Peyer's patch (tissue), 4 donors: Measurements from ENCODE around the gene RRAD.

Source experiments
- POLR2A ChIP-seq, 2 donors: fragments of 450-650 bp; IDR thresholded peaks; one replicate each; pipeline ENCODE4 v1.5.1; 2017; ENCODE audit warnings: antibody characterized with exemption in 2 of 2, mild to moderate bottlenecking in 2 of 2, moderate library complexity in 2 of 2
- TF ChIP-seq, protein P1 (sequence below), 6 experiments: fragments of 450-650 bp in 4 of 6; fragments of 200-600 bp in 2 of 6; sonication (generic) in 1 of 6; IDR thresholded peaks; one replicate each; pipeline ENCODE4 v1.5.1; 2017 to 2019; ENCODE audit warnings: antibody characterized with exemption in 6 of 6, mild to moderate bottlenecking in 3 of 6, moderate library complexity in 1 of 6

DNA sequence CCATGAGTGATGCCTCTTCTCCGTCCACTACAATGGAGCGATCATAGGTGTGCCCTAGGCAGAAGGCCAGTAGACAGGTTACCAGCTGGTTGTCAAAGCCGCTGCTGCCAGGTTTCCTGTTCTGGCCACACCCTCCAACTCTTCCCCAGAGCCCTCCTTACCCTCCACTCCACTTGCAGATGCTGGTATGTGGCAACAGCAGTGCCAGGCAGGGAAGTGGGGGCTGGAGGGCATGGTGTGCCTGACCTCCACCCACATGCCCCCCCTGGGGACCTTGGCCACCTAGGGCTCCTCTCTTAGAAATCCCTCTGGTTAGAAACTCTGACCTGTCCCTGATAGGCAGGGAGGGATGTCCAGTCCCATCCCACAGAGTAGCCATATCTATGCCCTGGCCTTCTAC, 1.5 kb downstream of the RRAD start:
- TF ChIP-seq, protein P1, sequence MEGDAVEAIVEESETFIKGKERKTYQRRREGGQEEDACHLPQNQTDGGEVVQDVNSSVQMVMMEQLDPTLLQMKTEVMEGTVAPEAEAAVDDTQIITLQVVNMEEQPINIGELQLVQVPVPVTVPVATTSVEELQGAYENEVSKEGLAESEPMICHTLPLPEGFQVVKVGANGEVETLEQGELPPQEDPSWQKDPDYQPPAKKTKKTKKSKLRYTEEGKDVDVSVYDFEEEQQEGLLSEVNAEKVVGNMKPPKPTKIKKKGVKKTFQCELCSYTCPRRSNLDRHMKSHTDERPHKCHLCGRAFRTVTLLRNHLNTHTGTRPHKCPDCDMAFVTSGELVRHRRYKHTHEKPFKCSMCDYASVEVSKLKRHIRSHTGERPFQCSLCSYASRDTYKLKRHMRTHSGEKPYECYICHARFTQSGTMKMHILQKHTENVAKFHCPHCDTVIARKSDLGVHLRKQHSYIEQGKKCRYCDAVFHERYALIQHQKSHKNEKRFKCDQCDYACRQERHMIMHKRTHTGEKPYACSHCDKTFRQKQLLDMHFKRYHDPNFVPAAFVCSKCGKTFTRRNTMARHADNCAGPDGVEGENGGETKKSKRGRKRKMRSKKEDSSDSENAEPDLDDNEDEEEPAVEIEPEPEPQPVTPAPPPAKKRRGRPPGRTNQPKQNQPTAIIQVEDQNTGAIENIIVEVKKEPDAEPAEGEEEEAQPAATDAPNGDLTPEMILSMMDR (IDR thresholded peaks at IDR 0.05) = no peak
- no peak for TF ChIP-seq POLR2A (IDR thresholded peaks at IDR 0.05)
